ENCODE data around the gene LRRC49.

- TF ChIP-seq, protein P1, sequence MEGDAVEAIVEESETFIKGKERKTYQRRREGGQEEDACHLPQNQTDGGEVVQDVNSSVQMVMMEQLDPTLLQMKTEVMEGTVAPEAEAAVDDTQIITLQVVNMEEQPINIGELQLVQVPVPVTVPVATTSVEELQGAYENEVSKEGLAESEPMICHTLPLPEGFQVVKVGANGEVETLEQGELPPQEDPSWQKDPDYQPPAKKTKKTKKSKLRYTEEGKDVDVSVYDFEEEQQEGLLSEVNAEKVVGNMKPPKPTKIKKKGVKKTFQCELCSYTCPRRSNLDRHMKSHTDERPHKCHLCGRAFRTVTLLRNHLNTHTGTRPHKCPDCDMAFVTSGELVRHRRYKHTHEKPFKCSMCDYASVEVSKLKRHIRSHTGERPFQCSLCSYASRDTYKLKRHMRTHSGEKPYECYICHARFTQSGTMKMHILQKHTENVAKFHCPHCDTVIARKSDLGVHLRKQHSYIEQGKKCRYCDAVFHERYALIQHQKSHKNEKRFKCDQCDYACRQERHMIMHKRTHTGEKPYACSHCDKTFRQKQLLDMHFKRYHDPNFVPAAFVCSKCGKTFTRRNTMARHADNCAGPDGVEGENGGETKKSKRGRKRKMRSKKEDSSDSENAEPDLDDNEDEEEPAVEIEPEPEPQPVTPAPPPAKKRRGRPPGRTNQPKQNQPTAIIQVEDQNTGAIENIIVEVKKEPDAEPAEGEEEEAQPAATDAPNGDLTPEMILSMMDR (conservative IDR thresholded peaks at IDR 0.05 in 1 of 2, IDR thresholded peaks at IDR 0.05 in 1 of 2; ENCODE audit: extremely low read depth in 1 of 2, insufficient read depth in 1 of 2, low read depth in 1 of 2, low read length in 2 of 2), result no peak
- no peak for TF ChIP-seq EZH2 (IDR thresholded peaks at IDR 0.05; ENCODE audit: borderline replicate concordance, low read length)
Observed at GRCh38 chr15:70935631-70936030, 43.0 kb downstream of the LRRC49 start.
